GM23338 (cell line): ENCODE results near the gene OR8B2. TPM values are rescaled to one million over a fixed set of nuclear protein-coding genes. Genes with fewer than 3 reads are reported as not detected.

Experiments
- ATAC-seq: fragments of 200-7000 bp; cut with Tn5 transposase; 3 replicates; pipeline ENCODE4 v1.9.1; 2020
- DNase-seq: peaks from one replicate; pipeline ENCODE4 v3.0.0-alpha.2; 2015; ENCODE audit warnings: low spot score
- H2AFZ ChIP-seq: fragments of 200-600 bp; sonication (generic); 2 replicates; pipeline ENCODE4 v1.8.0; 2016; ENCODE audit warnings: antibody characterized with exemption, mild to moderate bottlenecking, moderate library complexity
- H3F3A ChIP-seq: fragments of 200-600 bp; sonication (generic); replicated peaks from 2 replicates; pipeline ENCODE4 v1.8.0; 2017; ENCODE audit warnings: antibody characterized with exemption, mixed run types, low read depth
- H3K27ac ChIP-seq: fragments of 200-600 bp; sonication (generic); 2 replicates; pipeline ENCODE4 v1.6.1; 2016; ENCODE audit warnings: low read depth
- H3K27me3 ChIP-seq: fragments of 200-600 bp; sonication (generic); 2 replicates; pipeline ENCODE4 v1.8.0; 2016; ENCODE audit warnings: mild to moderate bottlenecking, mixed run types, moderate library complexity; ENCODE audit not compliant: insufficient read depth
- H3K36me3 ChIP-seq: fragments of 200-600 bp; sonication (generic); 2 replicates; pipeline ENCODE4 v1.8.0; 2016; ENCODE audit warnings: mild to moderate bottlenecking; ENCODE audit not compliant: insufficient read depth
- H3K4me1 ChIP-seq: fragments of 200-600 bp; sonication (generic); 2 replicates; pipeline ENCODE4 v1.8.0; 2016; ENCODE audit warnings: mild to moderate bottlenecking, moderate library complexity; ENCODE audit not compliant: insufficient read depth
- H3K4me2 ChIP-seq: fragments of 200-600 bp; sonication (generic); 2 replicates; pipeline ENCODE4 v1.7.1; 2017; ENCODE audit warnings: mixed run types
- H3K4me3 ChIP-seq: fragments of 200-600 bp; sonication (generic); 2 replicates; pipeline ENCODE4 v1.6.1; 2016; ENCODE audit warnings: mixed run types
- H3K79me2 ChIP-seq: fragments of 200-600 bp; sonication (generic); replicated peaks from 2 replicates; pipeline ENCODE4 v1.8.0; 2017; ENCODE audit warnings: mild to moderate bottlenecking; ENCODE audit not compliant: insufficient read depth
- H3K9me2 ChIP-seq: fragments of 200-600 bp; sonication (generic); 2 replicates; pipeline ENCODE4 v1.8.0; 2017; ENCODE audit not compliant: insufficient read depth
- H4K20me1 ChIP-seq: fragments of 200-600 bp; sonication (generic); replicated peaks from 2 replicates; pipeline ENCODE4 v1.8.0; 2017; ENCODE audit warnings: mild to moderate bottlenecking; ENCODE audit not compliant: insufficient read depth
- H3K27ac Mint-ChIP-seq: 2 replicates; pipeline ENCODE4 v1.8.0; 2020; ENCODE audit warnings: inconsistent platforms, mild to moderate bottlenecking, moderate library complexity, mixed read lengths
- H3K27me3 Mint-ChIP-seq: 3 replicates; pipeline ENCODE4 v1.8.0; 2022; ENCODE audit warnings: low read depth, mild to moderate bottlenecking, moderate library complexity, mixed read lengths, inconsistent platforms; ENCODE audit not compliant: insufficient read depth, poor library complexity
- H3K36me3 Mint-ChIP-seq: 3 replicates; pipeline ENCODE4 v1.8.0; 2021; ENCODE audit warnings: low read depth, mild to moderate bottlenecking, inconsistent platforms, moderate library complexity, mixed read lengths
- H3K4me1 Mint-ChIP-seq: 3 replicates; pipeline ENCODE4 v1.8.0; 2020; ENCODE audit warnings: mild to moderate bottlenecking, inconsistent platforms, mixed read lengths
- H3K4me3 Mint-ChIP-seq: 3 replicates; pipeline ENCODE4 v1.8.0; 2021; ENCODE audit warnings: moderate library complexity, mild to moderate bottlenecking, inconsistent platforms, mixed read lengths
- H3K9me3 Mint-ChIP-seq: 3 replicates; pipeline ENCODE4 v1.8.0; 2020; ENCODE audit warnings: moderate library complexity, mild to moderate bottlenecking, inconsistent platforms, mixed read lengths
- CREB1 ChIP-seq: fragments of 250-450 bp; sonication (Bioruptor Pico); IDR thresholded peaks from 2 replicates; pipeline ENCODE4 v1.5.0; 2020; ENCODE audit warnings: low read depth, mild to moderate bottlenecking, moderate library complexity
- EZH2 ChIP-seq: fragments of 200-600 bp; sonication (generic); IDR thresholded peaks from one replicate; pipeline ENCODE4 v1.8.0; 2017; ENCODE audit warnings: antibody characterized with exemption, mild to moderate bottlenecking, low read depth; ENCODE audit not compliant: unreplicated experiment
- NANOG ChIP-seq: IDR thresholded peaks from 2 replicates; pipeline ENCODE4 v1.6.1; 2016; ENCODE audit warnings: antibody characterized with exemption, borderline replicate concordance
- STAT1 ChIP-seq: IDR thresholded peaks from one replicate; pipeline ENCODE4 v1.6.1; 2016; ENCODE audit warnings: antibody characterized with exemption; ENCODE audit not compliant: unreplicated experiment
- ZNF331 ChIP-seq: fragments of 250-450 bp; sonication (Bioruptor Pico); IDR thresholded peaks from 2 replicates; pipeline ENCODE4 v1.5.0; 2020; ENCODE audit warnings: low read depth, mild to moderate bottlenecking, moderate library complexity
- polyA plus RNA-seq: library from polyadenylated mRNA; unstranded; fragments of >200 nt; fragmentation: Nextera tagmentation; extraction: Ambion mirVana; gene quantifications from 2 replicates; pipeline ENCODE4 v1.2.1, GENCODE V29; 2016
- total RNA-seq: library from RNA; depleted of rRNA; stranded (reverse); fragments of >200 nt; shearing (Covaris generic); gene quantifications from 2 replicates; pipeline ENCODE4 v1.2.3, GENCODE V29; 2014
- TF ChIP-seq, protein P1 (sequence below), 2 experiments: fragments of 200-600 bp in 1 of 2; sonication (generic) in 1 of 2; conservative IDR thresholded peaks; 2 replicates each; pipeline versions ENCODE4 v1.5.1 to v1.6.1; 2016 to 2017; ENCODE audit warnings: antibody characterized with exemption in 2 of 2, low read depth in 2 of 2, mild to moderate bottlenecking in 2 of 2, moderate library complexity in 1 of 2
- TF ChIP-seq, protein P2 (sequence below): IDR thresholded peaks from 2 replicates; pipeline ENCODE4 v1.6.1; 2016; ENCODE audit warnings: antibody characterized with exemption
- TF ChIP-seq, protein P3 (sequence below): fragments of 250-450 bp; sonication (Bioruptor Pico); IDR thresholded peaks from 2 replicates; pipeline ENCODE4 v1.5.0; 2020; ENCODE audit warnings: mild to moderate bottlenecking, moderate library complexity

Gene OR8B2
- total and polyA plus RNA-seq, 2 experiments from 2014 or later = not detected

DNA sequence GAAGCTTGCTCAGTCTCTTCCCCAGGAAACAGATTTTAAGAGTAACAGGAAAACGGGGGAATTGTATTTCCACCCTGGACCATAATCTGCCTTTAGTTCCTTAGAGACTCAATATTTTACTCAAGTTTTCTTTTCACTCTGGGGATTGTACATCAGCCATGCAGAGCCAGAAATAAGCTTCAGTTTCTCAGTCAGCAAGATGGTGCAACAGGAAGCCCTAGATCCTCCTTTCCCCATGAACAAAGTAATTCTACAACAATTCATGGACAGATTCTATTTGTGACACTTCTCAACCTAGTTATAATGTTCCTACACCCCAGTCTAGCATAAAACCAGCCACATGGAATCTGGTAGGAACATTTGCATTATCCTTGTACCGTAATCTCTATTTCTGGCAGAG is 24.7 kb downstream of the OR8B2 start:
- H3K27ac ChIP-seq = no peak overlapping the region
- Mint-ChIP-seq H3K36me3 (no peaks in the 10 kb centered on the region), H3K27ac (no peak overlapping the region), H3K9me3 (no peaks in the 10 kb centered on the region), H3K27me3 (peaks cover 2% of the 10 kb centered on the region), H3K4me3 (no peak overlapping the region), H3K4me1 (no peaks in the 10 kb centered on the region)
- H3F3A ChIP-seq = no peaks in the 10 kb centered on the region
- no peaks in the 10 kb centered on the region for H4K20me1 ChIP-seq
- no peak for ATAC-seq
- no peaks in the 10 kb centered on the region for H3K4me1 ChIP-seq
- H3K4me2 ChIP-seq = no peak overlapping the region
- no peak overlapping the region for H3K4me3 ChIP-seq
- TF ChIP-seq STAT1 = no peak
- TF ChIP-seq, protein P1, sequence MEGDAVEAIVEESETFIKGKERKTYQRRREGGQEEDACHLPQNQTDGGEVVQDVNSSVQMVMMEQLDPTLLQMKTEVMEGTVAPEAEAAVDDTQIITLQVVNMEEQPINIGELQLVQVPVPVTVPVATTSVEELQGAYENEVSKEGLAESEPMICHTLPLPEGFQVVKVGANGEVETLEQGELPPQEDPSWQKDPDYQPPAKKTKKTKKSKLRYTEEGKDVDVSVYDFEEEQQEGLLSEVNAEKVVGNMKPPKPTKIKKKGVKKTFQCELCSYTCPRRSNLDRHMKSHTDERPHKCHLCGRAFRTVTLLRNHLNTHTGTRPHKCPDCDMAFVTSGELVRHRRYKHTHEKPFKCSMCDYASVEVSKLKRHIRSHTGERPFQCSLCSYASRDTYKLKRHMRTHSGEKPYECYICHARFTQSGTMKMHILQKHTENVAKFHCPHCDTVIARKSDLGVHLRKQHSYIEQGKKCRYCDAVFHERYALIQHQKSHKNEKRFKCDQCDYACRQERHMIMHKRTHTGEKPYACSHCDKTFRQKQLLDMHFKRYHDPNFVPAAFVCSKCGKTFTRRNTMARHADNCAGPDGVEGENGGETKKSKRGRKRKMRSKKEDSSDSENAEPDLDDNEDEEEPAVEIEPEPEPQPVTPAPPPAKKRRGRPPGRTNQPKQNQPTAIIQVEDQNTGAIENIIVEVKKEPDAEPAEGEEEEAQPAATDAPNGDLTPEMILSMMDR (conservative IDR thresholded peaks at IDR 0.05; ENCODE audit: low read depth in 2 of 2) = no peak
- TF ChIP-seq, protein P2, sequence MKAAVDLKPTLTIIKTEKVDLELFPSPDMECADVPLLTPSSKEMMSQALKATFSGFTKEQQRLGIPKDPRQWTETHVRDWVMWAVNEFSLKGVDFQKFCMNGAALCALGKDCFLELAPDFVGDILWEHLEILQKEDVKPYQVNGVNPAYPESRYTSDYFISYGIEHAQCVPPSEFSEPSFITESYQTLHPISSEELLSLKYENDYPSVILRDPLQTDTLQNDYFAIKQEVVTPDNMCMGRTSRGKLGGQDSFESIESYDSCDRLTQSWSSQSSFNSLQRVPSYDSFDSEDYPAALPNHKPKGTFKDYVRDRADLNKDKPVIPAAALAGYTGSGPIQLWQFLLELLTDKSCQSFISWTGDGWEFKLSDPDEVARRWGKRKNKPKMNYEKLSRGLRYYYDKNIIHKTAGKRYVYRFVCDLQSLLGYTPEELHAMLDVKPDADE = no peak
- no peak overlapping the region for H2AFZ ChIP-seq
- DNase-seq = no peak
- no peaks in the 10 kb centered on the region for H3K9me2 ChIP-seq
- H3K36me3 ChIP-seq = no peaks in the 10 kb centered on the region
- no peaks in the 10 kb centered on the region for H3K27me3 ChIP-seq
- H3K79me2 ChIP-seq = no peaks in the 10 kb centered on the region

DNA sequence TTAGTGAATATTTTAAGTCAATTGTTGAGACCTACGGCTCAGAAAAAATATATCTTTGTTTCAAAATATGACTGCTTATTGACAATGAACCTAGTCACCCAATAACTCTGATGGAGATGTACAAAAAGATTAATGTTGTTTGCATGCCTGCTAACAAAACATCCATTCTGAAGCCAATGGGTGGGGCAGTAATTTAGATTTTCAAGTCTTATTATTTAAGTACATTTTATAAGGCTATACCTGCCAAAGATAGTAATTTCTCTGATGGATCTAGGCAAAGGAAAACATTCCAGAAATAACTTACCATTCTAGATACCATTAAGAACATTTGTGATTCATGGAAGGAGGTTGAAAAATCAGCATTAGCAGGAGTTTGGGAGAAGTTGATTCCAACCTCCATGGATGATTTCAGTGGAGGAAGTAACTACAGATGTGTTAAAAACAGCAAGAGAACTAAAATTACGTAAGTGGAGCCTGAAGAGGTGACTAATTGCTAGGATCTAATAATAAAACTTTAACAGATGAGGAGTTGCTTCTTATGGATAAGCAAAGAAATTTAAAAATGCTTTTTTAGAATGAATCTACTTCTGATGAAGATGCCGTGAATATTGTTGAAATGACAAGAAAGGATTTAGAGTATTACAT is 37.9 kb downstream of the OR8B2 start:
- Mint-ChIP-seq H3K27me3 (no peaks in the 10 kb centered on the region), H3K36me3 (no peaks in the 10 kb centered on the region), H3K4me1 (no peaks in the 10 kb centered on the region), H3K4me3 (no peak overlapping the region), H3K27ac (no peak overlapping the region), H3K9me3 (peaks cover 3% of the 10 kb centered on the region; the same call in 1 of the 3 replicates)
- H2AFZ ChIP-seq = no peak overlapping the region
- ATAC-seq = no peak
- no peaks in the 10 kb centered on the region for H3F3A ChIP-seq
- no peak overlapping the region for H3K27ac ChIP-seq
- H3K4me1 ChIP-seq = no peaks in the 10 kb centered on the region
- no peak overlapping the region for H3K4me3 ChIP-seq
- H3K79me2 ChIP-seq = no peaks in the 10 kb centered on the region
- H3K9me2 ChIP-seq = no peaks in the 10 kb centered on the region
- no peak overlapping the region for H3K4me2 ChIP-seq
- no peak for DNase-seq
- H3K36me3 ChIP-seq = no peaks in the 10 kb centered on the region
- H4K20me1 ChIP-seq = no peaks in the 10 kb centered on the region
- no peaks in the 10 kb centered on the region for H3K27me3 ChIP-seq
- no peak for TF ChIP-seq EZH2

DNA sequence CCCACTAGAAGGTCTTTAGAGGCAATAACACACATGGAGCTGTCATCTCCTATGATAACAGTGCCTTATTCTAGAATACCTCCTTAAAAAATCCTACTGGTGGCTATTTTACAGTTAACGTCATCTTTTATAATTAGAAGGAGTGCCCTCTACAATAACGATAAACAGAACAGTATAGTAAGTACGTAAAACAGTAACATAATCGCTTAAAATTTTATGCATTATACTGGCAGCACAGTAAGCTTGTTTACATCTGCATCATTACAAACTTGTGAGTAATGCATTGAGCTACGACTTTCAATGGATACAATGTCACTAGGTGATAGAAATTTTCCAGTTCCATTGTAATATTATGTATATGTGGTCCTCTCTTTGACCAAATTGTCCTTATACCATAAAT is 40.0 kb downstream of the OR8B2 start:
- no peaks in the 10 kb centered on the region for H3K36me3 Mint-ChIP-seq
- H3F3A ChIP-seq = no peaks in the 10 kb centered on the region
- TF ChIP-seq, protein P3, sequence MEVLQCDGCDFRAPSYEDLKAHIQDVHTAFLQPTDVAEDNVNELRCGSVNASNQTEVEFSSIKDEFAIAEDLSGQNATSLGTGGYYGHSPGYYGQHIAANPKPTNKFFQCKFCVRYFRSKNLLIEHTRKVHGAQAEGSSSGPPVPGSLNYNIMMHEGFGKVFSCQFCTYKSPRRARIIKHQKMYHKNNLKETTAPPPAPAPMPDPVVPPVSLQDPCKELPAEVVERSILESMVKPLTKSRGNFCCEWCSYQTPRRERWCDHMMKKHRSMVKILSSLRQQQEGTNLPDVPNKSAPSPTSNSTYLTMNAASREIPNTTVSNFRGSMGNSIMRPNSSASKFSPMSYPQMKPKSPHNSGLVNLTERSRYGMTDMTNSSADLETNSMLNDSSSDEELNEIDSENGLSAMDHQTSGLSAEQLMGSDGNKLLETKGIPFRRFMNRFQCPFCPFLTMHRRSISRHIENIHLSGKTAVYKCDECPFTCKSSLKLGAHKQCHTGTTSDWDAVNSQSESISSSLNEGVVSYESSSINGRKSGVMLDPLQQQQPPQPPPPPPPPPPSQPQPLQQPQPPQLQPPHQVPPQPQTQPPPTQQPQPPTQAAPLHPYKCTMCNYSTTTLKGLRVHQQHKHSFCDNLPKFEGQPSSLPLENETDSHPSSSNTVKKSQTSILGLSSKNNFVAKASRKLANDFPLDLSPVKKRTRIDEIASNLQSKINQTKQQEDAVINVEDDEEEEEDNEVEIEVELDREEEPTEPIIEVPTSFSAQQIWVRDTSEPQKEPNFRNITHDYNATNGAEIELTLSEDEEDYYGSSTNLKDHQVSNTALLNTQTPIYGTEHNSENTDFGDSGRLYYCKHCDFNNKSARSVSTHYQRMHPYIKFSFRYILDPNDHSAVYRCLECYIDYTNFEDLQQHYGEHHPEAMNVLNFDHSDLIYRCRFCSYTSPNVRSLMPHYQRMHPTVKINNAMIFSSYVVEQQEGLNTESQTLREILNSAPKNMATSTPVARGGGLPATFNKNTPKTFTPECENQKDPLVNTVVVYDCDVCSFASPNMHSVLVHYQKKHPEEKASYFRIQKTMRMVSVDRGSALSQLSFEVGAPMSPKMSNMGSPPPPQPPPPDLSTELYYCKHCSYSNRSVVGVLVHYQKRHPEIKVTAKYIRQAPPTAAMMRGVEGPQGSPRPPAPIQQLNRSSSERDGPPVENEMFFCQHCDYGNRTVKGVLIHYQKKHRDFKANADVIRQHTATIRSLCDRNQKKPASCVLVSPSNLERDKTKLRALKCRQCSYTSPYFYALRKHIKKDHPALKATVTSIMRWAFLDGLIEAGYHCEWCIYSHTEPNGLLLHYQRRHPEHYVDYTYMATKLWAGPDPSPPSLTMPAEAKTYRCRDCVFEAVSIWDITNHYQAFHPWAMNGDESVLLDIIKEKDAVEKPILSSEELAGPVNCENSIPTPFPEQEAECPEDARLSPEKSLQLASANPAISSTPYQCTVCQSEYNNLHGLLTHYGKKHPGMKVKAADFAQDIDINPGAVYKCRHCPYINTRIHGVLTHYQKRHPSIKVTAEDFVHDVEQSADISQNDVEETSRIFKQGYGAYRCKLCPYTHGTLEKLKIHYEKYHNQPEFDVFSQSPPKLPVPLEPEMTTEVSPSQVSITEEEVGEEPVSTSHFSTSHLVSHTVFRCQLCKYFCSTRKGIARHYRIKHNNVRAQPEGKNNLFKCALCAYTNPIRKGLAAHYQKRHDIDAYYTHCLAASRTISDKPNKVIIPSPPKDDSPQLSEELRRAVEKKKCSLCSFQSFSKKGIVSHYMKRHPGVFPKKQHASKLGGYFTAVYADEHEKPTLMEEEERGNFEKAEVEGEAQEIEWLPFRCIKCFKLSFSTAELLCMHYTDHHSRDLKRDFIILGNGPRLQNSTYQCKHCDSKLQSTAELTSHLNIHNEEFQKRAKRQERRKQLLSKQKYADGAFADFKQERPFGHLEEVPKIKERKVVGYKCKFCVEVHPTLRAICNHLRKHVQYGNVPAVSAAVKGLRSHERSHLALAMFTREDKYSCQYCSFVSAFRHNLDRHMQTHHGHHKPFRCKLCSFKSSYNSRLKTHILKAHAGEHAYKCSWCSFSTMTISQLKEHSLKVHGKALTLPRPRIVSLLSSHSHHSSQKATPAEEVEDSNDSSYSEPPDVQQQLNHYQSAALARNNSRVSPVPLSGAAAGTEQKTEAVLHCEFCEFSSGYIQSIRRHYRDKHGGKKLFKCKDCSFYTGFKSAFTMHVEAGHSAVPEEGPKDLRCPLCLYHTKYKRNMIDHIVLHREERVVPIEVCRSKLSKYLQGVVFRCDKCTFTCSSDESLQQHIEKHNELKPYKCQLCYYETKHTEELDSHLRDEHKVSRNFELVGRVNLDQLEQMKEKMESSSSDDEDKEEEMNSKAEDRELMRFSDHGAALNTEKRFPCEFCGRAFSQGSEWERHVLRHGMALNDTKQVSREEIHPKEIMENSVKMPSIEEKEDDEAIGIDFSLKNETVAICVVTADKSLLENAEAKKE (CRISPR knock-in tag) = no peak
- no peak for TF ChIP-seq NANOG
- no peak for TF ChIP-seq CREB1 (CRISPR knock-in tag)
- no peak for TF ChIP-seq ZNF331 (CRISPR knock-in tag)
- no peak for TF ChIP-seq STAT1

More for the DNA sequence above, 40.0 kb downstream of the OR8B2 start:
- Mint-ChIP-seq H3K9me3 (no peaks in the 10 kb centered on the region), H3K27me3 (no peaks in the 10 kb centered on the region), H3K4me1 (no peaks in the 10 kb centered on the region), H3K4me3 (no peak overlapping the region), H3K27ac (no peak overlapping the region)
- no peaks in the 10 kb centered on the region for H3K4me1 ChIP-seq
- no peaks in the 10 kb centered on the region for H3K36me3 ChIP-seq
- no peaks in the 10 kb centered on the region for H3K79me2 ChIP-seq
- H3K9me2 ChIP-seq = no peaks in the 10 kb centered on the region
- no peak overlapping the region for H3K4me2 ChIP-seq
- no peak overlapping the region for H2AFZ ChIP-seq
- ATAC-seq (no peak), DNase-seq (no peak)
- H3K4me3 ChIP-seq = no peak overlapping the region
- no peaks in the 10 kb centered on the region for H4K20me1 ChIP-seq
- H3K27ac ChIP-seq = no peak overlapping the region
- no peaks in the 10 kb centered on the region for H3K27me3 ChIP-seq
